Astrocyte of the cerebellum (primary cell): ENCODE measurements around the gene TMEM125.

ENCODE experiments used
- DNase-seq: peaks from one replicate; pipeline ENCODE4 v3.0.0-alpha.2; 2011; ENCODE audit warnings: low read depth
- H3K4me3 ChIP-seq: 2 replicates; pipeline ENCODE4 v1.5.1; 2011; ENCODE audit warnings: mild to moderate bottlenecking, low read depth, low read length, moderate library complexity
- CTCF ChIP-seq: IDR thresholded peaks from 2 replicates; pipeline ENCODE4 v1.5.1; 2012; ENCODE audit warnings: low read length, low read depth, moderate library complexity, mild to moderate bottlenecking; ENCODE audit errors: missing control alignments
- in situ Hi-C: cut with HindIII; loops from 2 replicates; pipeline ENCODE4 v1.10.0; 2017; ENCODE audit warnings: low sequenced_read_pairs

TMEM125 gene

GRCh38 chr1:43307458-43308158 is 37.8 kb downstream of the TMEM125 start:
- H3K4me3 ChIP-seq: no peak overlapping the region
- no peak for DNase-seq
- TF ChIP-seq CTCF: no peak
- in situ Hi-C loops: no loop called here

- DNase-seq: no peak
- no peak overlapping the region for H3K4me3 ChIP-seq
- TF ChIP-seq CTCF: no peak
- in situ Hi-C loops: no loop called here
These were observed 39.0 kb downstream of the TMEM125 start for GRCh38 chr1:43308635-43309404.

- no peak overlapping the region for H3K4me3 ChIP-seq
- DNase-seq: no peak
- in situ Hi-C loops: no loop called here
- TF ChIP-seq CTCF: no peak
These were observed 39.7 kb downstream of the TMEM125 start for GRCh38 chr1:43309405-43310025.

- no peak for DNase-seq
- H3K4me3 ChIP-seq: no peak overlapping the region
- no peak for TF ChIP-seq CTCF
- in situ Hi-C loops: no loop called here
These were observed 41.7 kb downstream of the TMEM125 start for GRCh38 chr1:43311521-43311920.

GRCh38 chr1:43312212-43312623 is 42.4 kb downstream of the TMEM125 start:
- TF ChIP-seq CTCF: no peak
- in situ Hi-C loops: no loop called here
- no peak for DNase-seq

GRCh38 chr1:43312663-43313515 is 43.1 kb downstream of the TMEM125 start:
- DNase-seq: no peak
- no peak for TF ChIP-seq CTCF
- in situ Hi-C loops: no loop called here
- no peak overlapping the region for H3K4me3 ChIP-seq

More at GRCh38 chr1:43312212-43312623, 42.4 kb downstream of the TMEM125 start:
- no peak overlapping the region for H3K4me3 ChIP-seq
